GM12878 (cell line): ENCODE results near the gene MLST8. TPM values are rescaled to one million over a fixed set of nuclear protein-coding genes. Genes with fewer than 3 reads are reported as not detected.

ENCODE experiments used
- ATAC-seq: fragments of 200-7000 bp; cut with Tn5 transposase; 3 replicates; pipeline ENCODE4 v1.9.1; 2020; ENCODE audit warnings: mild to moderate bottlenecking, moderate library complexity
- BruUV-seq: library from RNA; stranded (reverse); fragments of 400-500 nt; replicated peaks from 2 replicates; lab custom pipeline; 2021; lab: Mats Ljungman, UMichigan
- CTCF ChIA-PET: fragments of 300-600 bp; sonication (Branson Sonifier 250); formaldehyde crosslinking; extraction: SDS; loops from one replicate; lab custom pipeline; 2021; ENCODE audit warnings: inconsistent platforms; lab: Yijun Ruan, JAX
- POLR2A ChIA-PET: fragments of 350-600 bp; formaldehyde crosslinking; extraction: SDS; loops from one replicate; lab custom pipeline; 2021; ENCODE audit warnings: inconsistent platforms; lab: Charles Lee
- RAD21 ChIA-PET: fragments of 300-600 bp; sonication (Branson Sonifier 250); formaldehyde crosslinking; loops from one replicate; lab custom pipeline; 2023; ENCODE audit warnings: antibody characterized with exemption; ENCODE audit not compliant: unreplicated experiment; lab: Charles Lee
- SMC1A ChIA-PET: fragments of 300-600 bp; sonication (Branson Sonifier 250); formaldehyde crosslinking; loops from one replicate; lab custom pipeline; 2023; ENCODE audit not compliant: unreplicated experiment, uncharacterized antibody; lab: Charles Lee
- DNase-seq: peaks from one replicate; pipeline ENCODE4 v3.0.0-alpha.2; 2011; ENCODE audit warnings: low read depth, low spot score
- FAIRE-seq: peaks from 3 replicates; lab custom pipeline; 2011; peaks lifted over from hg19 to GRCh38; lab: Jason Lieb, UNC
- H2AFZ ChIP-seq: 2 replicates; pipeline ENCODE4 v1.6.0; 2011; ENCODE audit warnings: low read depth, low read length, control low read depth; ENCODE audit not compliant: control insufficient read depth
- H3K27ac ChIP-seq: 2 replicates; pipeline ENCODE4 v1.5.1; 2011; ENCODE audit warnings: control low read depth; ENCODE audit not compliant: control insufficient read depth, insufficient read depth
- H3K27me3 ChIP-seq, 2 experiments: replicated peaks in 1 of 2; 2 replicates each; pipeline versions ENCODE4 v1.6.0 to v1.6.1; 2011; ENCODE audit warnings: low read length in 1 of 2; ENCODE audit not compliant: control insufficient read depth in 2 of 2, insufficient read depth in 2 of 2
- H3K36me3 ChIP-seq, 2 experiments: 2 replicates each; pipeline ENCODE4 v1.5.1; 2011; ENCODE audit warnings: low read length in 1 of 2; ENCODE audit not compliant: control insufficient read depth in 2 of 2, insufficient read depth in 2 of 2
- H3K4me1 ChIP-seq: 2 replicates; pipeline ENCODE4 v1.6.1; 2011; ENCODE audit warnings: mild to moderate bottlenecking, low read length, moderate library complexity, mixed read lengths; ENCODE audit not compliant: control insufficient read depth, insufficient read depth
- H3K4me2 ChIP-seq: 2 replicates; pipeline ENCODE4 v1.6.0; 2011; ENCODE audit warnings: control low read depth; ENCODE audit not compliant: control insufficient read depth, insufficient read depth
- H3K4me3 ChIP-seq: fragments of 200-600 bp; sonication (generic); 2 replicates; pipeline ENCODE4 v1.5.1; 2016
- H3K79me2 ChIP-seq: 2 replicates; pipeline ENCODE4 v1.6.0; 2011; ENCODE audit warnings: low read length; ENCODE audit not compliant: control insufficient read depth, insufficient read depth
- H3K9ac ChIP-seq: 2 replicates; pipeline ENCODE4 v1.8.0; 2011; ENCODE audit warnings: low read length, control low read depth, mixed read lengths; ENCODE audit not compliant: control insufficient read depth, insufficient read depth
- H3K9me3 ChIP-seq: replicated peaks from 3 replicates; pipeline ENCODE4 v1.5.1; 2011; ENCODE audit warnings: mild to moderate bottlenecking, low read length; ENCODE audit not compliant: control insufficient read depth, insufficient read depth
- H4K20me1 ChIP-seq: 2 replicates; pipeline ENCODE4 v1.6.0; 2011; ENCODE audit not compliant: control insufficient read depth, insufficient read depth
- CBX5 ChIP-seq: sonication (generic); IDR thresholded peaks from 2 replicates; pipeline ENCODE4 v1.6.1; 2016; ENCODE audit warnings: low read depth, moderate library complexity, mild to moderate bottlenecking, inconsistent platforms
- CUX1 ChIP-seq: IDR thresholded peaks from 2 replicates; pipeline ENCODE4 v1.6.1; 2012; ENCODE audit warnings: improper control_type of control experiment, low read depth, low read length; ENCODE audit not compliant: insufficient replicate concordance
- HSF1 ChIP-seq: fragments of 150-350 bp; IDR thresholded peaks from 2 replicates; pipeline ENCODE4 v1.6.1; 2014; ENCODE audit warnings: mild to moderate bottlenecking, low read depth, low read length
- NFYA ChIP-seq: IDR thresholded peaks from 2 replicates; pipeline ENCODE4 v1.6.1; 2011; ENCODE audit warnings: low read depth, mild to moderate bottlenecking, low read length, improper control_type of control experiment, borderline replicate concordance
- NR2C1 ChIP-seq: fragments of 450-650 bp; IDR thresholded peaks from 2 replicates; pipeline ENCODE4 v1.6.1; 2017; ENCODE audit warnings: antibody characterized with exemption, mild to moderate bottlenecking, moderate library complexity
- RAD21 ChIP-seq: IDR thresholded peaks from 2 replicates; pipeline ENCODE4 v1.6.1; 2011; ENCODE audit warnings: mild to moderate bottlenecking, low read depth, low read length, moderate library complexity; ENCODE audit not compliant: insufficient read depth
- SMAD5 ChIP-seq: IDR thresholded peaks from 2 replicates; pipeline ENCODE4 v1.6.1; 2016; ENCODE audit warnings: antibody characterized with exemption, low read depth
- WGBS: methylation state at CpG from one replicate; pipeline ENCODE4 v1.1.6; 2016; ENCODE audit warnings: low lambda C conversion rate; ENCODE audit not compliant: insufficient replicate concordance, insufficient coverage; ENCODE audit errors: missing lambda C conversion rate; 5-methylcytosine and 5-hydroxymethylcytosine counted together
- in situ Hi-C: fragments of 300-500 bp; cut with MboI; formaldehyde crosslinking; loops from 9 replicates; pipeline ENCODE4 v1.14.3; 2018; ENCODE audit warnings: mixed read lengths
- intact Hi-C: fragments of 100-400 bp; cut with micrococcal nuclease; formaldehyde crosslinking; loops from one replicate; pipeline ENCODE4 v1.14.2; 2022; ENCODE audit not compliant: unreplicated experiment
- polyA plus RNA-seq, 11 experiments: library from polyadenylated mRNA; depleted of rRNA in 4 of 11; unstranded in 6 of 11; stranded (reverse) in 5 of 11; fragments of >200 nt; fragmentation: Nextera tagmentation in 4 of 11; fragmentation: Illumina TruSeq in 1 of 11; extraction: Ambion mirVana in 4 of 11; extraction: Trizol in 1 of 11; gene quantifications; 1 replicate in 1 of 11; 2 replicates in 10 of 11; pipeline versions ENCODE4 v1.2.1 to v1.2.3, GENCODE V29; 2011 to 2016; ENCODE audit warnings: inconsistent platforms in 2 of 11, missing spikeins in 2 of 11, low read depth in 1 of 11
- total RNA-seq, 4 experiments: library from RNA; depleted of rRNA in 3 of 4; stranded (reverse); fragments of >200 nt in 3 of 4; fragmentation: Illumina TruSeq in 1 of 4; extraction: Trizol in 1 of 4; gene quantifications; 2 replicates each; pipeline versions ENCODE4 v1.2.1 to v1.2.3, GENCODE V29; 2013 to 2021

MLST8 gene
- total and polyA plus RNA-seq, 10 of the 15 experiments (the other 5 are each of a cell fraction or from before 2014, with no cell fraction given): 1.0 to 114 (median 64.2) TPM

- no peak for TF ChIP-seq CUX1
Measured at GRCh38 chr16:2228161-2228824, 23.0 kb downstream of the MLST8 start (continued).

- peaks cover 4 to 37% of the 10 kb centered on the region in 2 experiments; a peak in 3 of 4 replicates for H3K36me3 ChIP-seq
- no peaks in the 10 kb centered on the region for H3K27me3 ChIP-seq
- TF ChIP-seq RAD21 (no peak), SMAD5 (no peak), NR2C1 (no peak), HSF1 (no peak), NFYA (no peak), CBX5 (no peak)
- FAIRE-seq (no peak), DNase-seq (no peak), ATAC-seq (no peak)
- intact Hi-C loops (no loop called here), in situ Hi-C loops (no loop called here)
- H3K27ac ChIP-seq: no peak overlapping the region
- WGBS: 99% methylated on average over 11 of the region's 12 CpGs
- H3K4me1 ChIP-seq: peaks cover 5% of the 10 kb centered on the region; the same call in 1 of the 2 replicates
- peaks cover 21% of the 10 kb centered on the region for H3K79me2 ChIP-seq
- ChIA-PET SMC1A (no interaction called here), RAD21 (no interaction called here), CTCF (no interaction called here), POLR2A (interaction anchor here (1.0 kb wide), 1 partner anchor 9 kb away, joined by 5 read pairs; no protein-coding TSS in a partner anchor)
- H3K4me2 ChIP-seq: no peak overlapping the region
- no peak overlapping the region for H2AFZ ChIP-seq
- no peaks in the 10 kb centered on the region for H4K20me1 ChIP-seq
- H3K4me3 ChIP-seq: no peak overlapping the region
- no peak overlapping the region for H3K9ac ChIP-seq
- H3K9me3 ChIP-seq: no peaks in the 10 kb centered on the region
- BruUV-seq: no TSS peak
Measured at GRCh38 chr16:2229091-2229490, 23.8 kb downstream of the MLST8 start.
